ENCODE measurements around the gene ADISSP. TPM values are rescaled to one million over a fixed set of nuclear protein-coding genes. Genes with fewer than 3 reads are reported as not detected.

ADISSP gene
- total and polyA plus RNA-seq, 12 donors = 7.7 to 21.0 (median 11.3) TPM

DNA sequence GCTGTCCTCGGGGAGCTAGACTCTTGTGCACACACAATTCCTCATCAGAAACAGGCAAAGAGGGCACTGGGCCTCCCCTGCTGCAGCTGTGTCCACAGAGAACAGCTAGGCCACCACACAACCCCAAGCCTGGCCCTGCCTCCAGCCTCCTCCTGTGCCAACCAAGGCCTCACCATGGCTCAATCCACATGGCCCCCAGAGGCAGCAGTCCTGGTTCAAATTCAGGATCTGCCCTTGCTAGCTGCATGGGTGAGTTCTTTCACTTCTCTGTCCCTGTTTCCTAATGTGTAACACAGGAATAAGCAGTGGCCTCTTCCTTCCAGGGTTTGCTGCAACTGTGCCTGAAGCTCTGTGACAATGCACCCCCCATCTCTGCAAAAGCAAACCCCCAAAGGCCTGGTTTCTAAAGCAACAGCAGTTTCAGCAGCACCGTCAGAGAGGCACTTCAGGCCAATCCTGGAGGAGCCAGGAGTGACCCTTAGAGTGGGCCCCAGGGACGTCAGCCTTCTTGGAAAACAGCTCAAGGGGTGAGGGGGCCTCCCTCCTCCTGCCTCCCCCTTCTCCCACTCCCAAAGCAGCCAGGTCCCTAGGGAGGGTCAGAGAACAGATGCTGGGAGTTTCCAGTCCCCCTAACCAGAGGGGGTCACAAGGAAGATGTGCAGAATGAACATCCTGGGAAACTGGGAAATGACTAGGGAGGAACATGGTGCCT, 2.2 kb downstream of the ADISSP start:
- 59 to 68% methylated on average over 3 of the region's 3 CpGs for WGBS, 2 donors
- Histone ChIP-seq H3K4me3 (peak overlapping the region in 3 of 10 donors; percentile 61 to 83 (median 66)), H3K4me1 (peaks cover 7 to 64% (median 38%) of the 10 kb centered on the region in 9 donors), H3K36me3 (peaks cover 0 to 3% (median 0%) of the 10 kb centered on the region in 9 donors), H3K9me3 (no peaks in the 10 kb centered on the region), H3K27ac (peak overlapping the region in 6 of 10 donors; percentile 17 to 95 (median 84)), H3K27me3 (no peaks in the 10 kb centered on the region)
- peak in 1 of 8 donors; percentile 2 for ATAC-seq
- DNase-seq = peak; percentile 61 to 81
- intact Hi-C loops (cut with DNase I) = loop anchor here in 6 of 10 donors (5.0 kb wide), 3 partner anchors 43 to 88 kb away; no protein-coding TSS in a partner anchor
- TF ChIP-seq, protein P1, sequence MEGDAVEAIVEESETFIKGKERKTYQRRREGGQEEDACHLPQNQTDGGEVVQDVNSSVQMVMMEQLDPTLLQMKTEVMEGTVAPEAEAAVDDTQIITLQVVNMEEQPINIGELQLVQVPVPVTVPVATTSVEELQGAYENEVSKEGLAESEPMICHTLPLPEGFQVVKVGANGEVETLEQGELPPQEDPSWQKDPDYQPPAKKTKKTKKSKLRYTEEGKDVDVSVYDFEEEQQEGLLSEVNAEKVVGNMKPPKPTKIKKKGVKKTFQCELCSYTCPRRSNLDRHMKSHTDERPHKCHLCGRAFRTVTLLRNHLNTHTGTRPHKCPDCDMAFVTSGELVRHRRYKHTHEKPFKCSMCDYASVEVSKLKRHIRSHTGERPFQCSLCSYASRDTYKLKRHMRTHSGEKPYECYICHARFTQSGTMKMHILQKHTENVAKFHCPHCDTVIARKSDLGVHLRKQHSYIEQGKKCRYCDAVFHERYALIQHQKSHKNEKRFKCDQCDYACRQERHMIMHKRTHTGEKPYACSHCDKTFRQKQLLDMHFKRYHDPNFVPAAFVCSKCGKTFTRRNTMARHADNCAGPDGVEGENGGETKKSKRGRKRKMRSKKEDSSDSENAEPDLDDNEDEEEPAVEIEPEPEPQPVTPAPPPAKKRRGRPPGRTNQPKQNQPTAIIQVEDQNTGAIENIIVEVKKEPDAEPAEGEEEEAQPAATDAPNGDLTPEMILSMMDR (IDR thresholded peaks at IDR 0.05) = no peak

DNA sequence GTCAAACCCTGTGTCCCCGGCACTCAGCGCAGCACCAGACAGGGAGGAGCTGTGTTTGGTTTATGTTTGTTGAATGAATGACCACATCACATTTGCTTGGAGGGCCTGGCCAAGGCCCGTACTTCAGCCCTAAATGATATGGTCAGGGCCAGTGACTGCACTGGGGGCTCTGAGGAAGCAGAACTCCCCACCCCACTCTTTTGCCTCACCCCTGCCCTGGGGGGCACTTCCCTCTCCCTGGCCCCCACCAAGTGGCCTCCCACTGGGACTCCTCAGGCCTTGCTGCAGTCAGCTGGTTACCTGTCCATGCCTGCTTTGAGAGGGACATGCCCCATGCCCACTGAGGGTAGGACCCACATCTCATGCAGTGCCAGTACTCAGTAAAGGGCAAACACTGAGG, 2.9 kb downstream of the ADISSP start:
- intact Hi-C loops (cut with DNase I) = loop anchor here in 6 of 10 donors (5.0 kb wide), 3 partner anchors 42 to 87 kb away; no protein-coding TSS in a partner anchor
- DNase-seq = no peak
- Histone ChIP-seq H3K27me3 (no peaks in the 10 kb centered on the region), H3K9me3 (no peaks in the 10 kb centered on the region), H3K36me3 (peaks cover 0 to 3% (median 0%) of the 10 kb centered on the region in 9 donors), H3K4me1 (peaks cover 7 to 64% (median 38%) of the 10 kb centered on the region in 9 donors), H3K27ac (peak overlapping the region in 6 of 10 donors; percentile 17 to 92 (median 43)), H3K4me3 (no peak overlapping the region)
- TF ChIP-seq, protein P1 (IDR thresholded peaks at IDR 0.05) = no peak
- ATAC-seq = no peak
- 83 to 94% methylated on average over 3 of the region's 3 CpGs for WGBS, 2 donors

DNA sequence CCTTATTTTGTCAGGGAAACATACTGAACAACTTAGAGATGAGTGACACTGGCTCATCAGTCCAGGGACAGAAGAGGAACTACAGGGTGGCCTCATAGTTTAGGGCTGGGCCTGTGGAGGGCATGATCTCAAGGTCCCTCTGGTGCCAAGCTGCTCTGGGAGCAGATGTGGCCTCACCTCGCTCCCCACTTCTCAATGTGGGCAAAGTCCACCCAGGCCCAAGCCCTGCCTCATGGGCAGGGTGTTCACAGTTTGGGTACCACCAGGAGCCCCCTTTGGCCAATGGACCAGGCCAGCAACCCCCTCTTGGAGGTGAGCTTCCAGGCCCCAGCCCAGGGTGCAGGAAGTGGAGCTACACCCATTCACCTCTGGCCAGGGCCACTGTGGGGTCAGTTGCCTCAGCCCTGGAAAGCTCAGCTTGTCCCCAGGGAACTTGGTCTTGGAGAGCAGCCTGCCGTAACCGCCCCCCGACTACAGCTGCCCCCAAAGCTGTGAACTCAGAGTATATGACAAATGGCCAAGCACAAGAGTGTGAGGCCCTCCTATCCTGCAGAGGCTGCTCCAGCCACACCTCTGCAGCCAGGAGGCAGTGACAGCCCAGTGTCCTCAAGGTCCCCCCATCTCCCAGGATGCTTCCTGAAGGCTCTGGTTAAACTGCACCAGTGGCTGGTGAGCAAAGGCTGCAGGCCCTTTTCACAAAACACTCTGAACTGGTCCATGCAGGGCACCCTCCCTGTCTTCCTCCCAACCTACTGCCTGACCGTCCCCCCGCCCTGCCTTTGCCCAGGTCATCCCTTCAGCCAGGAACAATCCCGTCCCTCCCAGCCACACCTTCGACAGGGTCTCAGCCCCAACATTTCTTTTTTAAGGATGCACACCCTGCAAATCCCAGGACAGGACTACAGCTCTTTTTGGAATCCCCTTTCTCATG, 3.6 kb downstream of the ADISSP start:
- Histone ChIP-seq H3K4me1 (peaks cover 7 to 59% (median 37%) of the 10 kb centered on the region in 9 donors), H3K27ac (peak overlapping the region in 3 of 10 donors; percentile 34 to 92 (median 35)), H3K9me3 (no peaks in the 10 kb centered on the region), H3K36me3 (peaks cover 0 to 3% (median 0%) of the 10 kb centered on the region in 9 donors), H3K4me3 (no peak overlapping the region), H3K27me3 (no peaks in the 10 kb centered on the region)
- TF ChIP-seq, protein P1 (IDR thresholded peaks at IDR 0.05) = no peak
- ATAC-seq (no peak), DNase-seq (no peak)
- 83 to 84% methylated on average over 8 of the region's 8 CpGs for WGBS, 2 donors
- intact Hi-C loops (cut with DNase I) = no loop called here

All from heart right ventricle (tissue), 16 donors.